Bone marrow (tissue), 2 donors: ENCODE measurements around the gene NR2E3.

ENCODE experiments used
- DNase-seq, 2 donors: peaks; one replicate each; lab custom pipeline; 2025; lab: John Stamatoyannopoulos, UW

The NR2E3 gene

DNA sequence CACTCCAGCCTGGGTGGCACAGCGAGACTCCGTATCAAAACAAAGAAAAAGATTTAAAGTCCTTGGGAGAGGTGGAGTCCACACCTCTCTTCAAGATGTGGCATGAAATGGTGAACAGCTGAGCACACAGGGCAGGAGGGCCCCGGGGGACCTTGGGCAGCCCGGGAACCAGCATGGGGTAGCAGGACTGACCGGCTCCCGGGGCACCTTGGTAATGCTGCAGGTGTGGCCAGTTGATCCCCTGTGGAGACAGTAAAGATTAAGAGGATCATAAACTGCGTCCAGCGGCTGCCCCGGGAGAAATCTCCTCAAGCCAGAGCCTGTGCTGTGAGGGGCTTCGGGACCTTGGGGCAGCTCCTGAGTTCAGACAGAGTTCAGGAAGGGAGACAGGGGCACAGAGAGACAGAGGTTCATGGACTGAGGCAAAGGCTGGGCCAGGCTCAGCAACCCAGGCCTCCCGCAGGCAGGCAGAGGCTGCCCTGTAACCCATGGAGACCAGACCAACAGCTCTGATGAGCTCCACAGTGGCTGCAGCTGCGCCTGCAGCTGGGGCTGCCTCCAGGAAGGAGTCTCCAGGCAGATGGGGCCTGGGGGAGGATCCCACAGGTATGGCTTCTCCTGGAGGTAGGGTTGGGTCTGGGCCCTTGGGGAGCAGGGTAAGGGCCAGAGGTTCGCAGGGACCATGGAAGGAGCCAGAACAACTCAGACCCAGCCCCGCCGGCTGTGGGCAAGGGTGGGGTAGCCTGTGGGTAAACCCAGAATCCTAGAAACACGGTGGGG, at the start of gene NR2E3:
Gene NR2E3, plus strand, starts transcription at position 299 of the 780 bp plus-strand sequence. Its CDS starts 190 bp downstream, at position 489.
- DNase-seq, result no peak

DNA sequence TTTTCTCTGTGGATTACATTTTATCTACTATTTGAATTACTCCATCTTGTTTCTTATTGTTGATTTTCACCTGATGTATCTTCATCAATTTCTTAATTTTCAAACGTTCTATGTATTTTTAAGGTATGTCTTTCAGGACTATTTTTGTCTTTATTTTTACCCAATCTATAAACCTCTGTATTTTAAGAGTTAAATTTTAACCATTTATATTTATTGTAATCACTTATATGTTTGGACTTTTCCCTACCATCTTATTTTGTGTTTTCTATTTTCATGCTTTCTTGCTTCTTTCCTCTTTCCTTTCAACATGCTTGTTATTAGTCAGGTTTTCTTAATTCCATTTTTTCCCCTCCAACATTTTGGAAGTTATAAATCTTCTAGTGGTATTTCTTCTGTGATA, 49.5 kb upstream of the NR2E3 start:
- no peak for DNase-seq

GRCh38 chr15:71761649-71762048, 48.7 kb upstream of the NR2E3 start:
- DNase-seq, result no peak

DNA sequence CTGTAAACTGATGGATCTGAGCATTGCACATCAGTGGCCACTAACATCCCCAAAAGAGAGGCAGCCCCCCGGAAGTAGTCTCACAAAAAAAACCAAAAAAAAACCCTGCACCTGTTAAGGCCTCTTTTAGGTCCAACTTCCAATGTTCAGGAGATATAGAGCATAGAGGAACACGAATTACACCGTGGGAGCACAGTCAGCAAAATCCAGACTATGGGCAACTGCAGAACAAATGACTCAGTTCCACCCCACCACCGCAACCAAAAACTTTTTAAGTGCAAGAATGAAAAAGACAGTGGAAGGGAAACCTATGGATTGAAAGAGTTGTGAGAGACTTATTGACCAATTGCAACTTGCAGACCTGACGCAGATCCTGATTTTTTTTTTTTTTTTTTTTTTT, 42.2 kb upstream of the NR2E3 start:
- no peak for DNase-seq

DNA sequence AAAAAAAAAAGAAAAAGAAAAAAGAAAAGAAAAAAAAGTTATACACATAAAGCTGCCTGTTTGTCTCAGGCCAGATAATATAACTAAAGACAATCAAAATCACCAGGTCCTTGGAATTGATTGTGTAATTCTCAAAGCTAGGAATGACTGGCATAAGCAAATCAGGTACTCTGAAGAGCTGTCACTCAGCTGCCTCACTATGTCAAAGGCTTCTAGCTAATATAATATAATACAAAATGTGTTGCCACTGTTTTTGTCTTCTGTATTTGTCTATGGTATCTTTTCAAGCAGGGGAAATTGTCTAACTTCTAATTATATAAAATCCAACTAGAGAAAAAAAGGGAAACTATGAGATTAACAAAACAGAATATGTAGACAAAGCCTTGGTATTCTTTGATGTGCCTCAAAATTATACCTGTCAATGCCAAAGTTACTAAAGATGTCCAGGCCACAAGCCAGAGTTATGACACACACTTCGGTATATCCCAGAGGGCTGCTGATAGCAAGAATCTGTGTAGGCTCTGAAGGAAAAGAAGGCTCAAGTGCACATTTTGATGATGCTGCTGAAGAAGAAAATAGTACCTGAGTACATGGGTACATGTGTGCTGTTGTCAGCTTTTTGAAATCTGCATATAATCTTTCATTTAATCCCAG, 37.0 kb upstream of the NR2E3 start:
- no peak for DNase-seq

DNA sequence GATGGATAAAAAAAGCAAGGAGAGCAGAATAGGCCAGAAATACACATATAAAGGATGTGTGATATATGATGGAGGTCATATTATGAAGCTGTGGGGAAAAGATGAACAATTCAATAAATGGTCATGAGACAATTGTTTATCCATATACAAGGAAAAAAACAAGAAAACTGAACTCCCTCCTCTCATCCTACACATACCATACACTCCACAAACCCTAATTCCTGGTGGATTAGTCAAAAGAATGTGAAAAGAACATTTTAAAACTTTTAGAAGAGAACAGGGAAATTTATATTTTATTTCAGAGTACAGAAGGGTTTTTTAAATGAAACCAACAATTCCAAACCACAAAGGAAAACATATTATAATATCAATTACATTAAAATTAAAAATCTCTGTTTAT, 34.5 kb upstream of the NR2E3 start:
- DNase-seq, result no peak

- no peak for DNase-seq
These were observed 34.0 kb upstream of the NR2E3 start for GRCh38 chr15:71776304-71776703.

- no peak for DNase-seq
These were observed 33.0 kb upstream of the NR2E3 start for GRCh38 chr15:71777216-71777943.

GRCh38 chr15:71779073-71779797, 31.1 kb upstream of the NR2E3 start:
- no peak for DNase-seq

GRCh38 chr15:71780115-71780976, 30.0 kb upstream of the NR2E3 start:
- peak in 1 of 2 donors; percentile 18 for DNase-seq

DNA sequence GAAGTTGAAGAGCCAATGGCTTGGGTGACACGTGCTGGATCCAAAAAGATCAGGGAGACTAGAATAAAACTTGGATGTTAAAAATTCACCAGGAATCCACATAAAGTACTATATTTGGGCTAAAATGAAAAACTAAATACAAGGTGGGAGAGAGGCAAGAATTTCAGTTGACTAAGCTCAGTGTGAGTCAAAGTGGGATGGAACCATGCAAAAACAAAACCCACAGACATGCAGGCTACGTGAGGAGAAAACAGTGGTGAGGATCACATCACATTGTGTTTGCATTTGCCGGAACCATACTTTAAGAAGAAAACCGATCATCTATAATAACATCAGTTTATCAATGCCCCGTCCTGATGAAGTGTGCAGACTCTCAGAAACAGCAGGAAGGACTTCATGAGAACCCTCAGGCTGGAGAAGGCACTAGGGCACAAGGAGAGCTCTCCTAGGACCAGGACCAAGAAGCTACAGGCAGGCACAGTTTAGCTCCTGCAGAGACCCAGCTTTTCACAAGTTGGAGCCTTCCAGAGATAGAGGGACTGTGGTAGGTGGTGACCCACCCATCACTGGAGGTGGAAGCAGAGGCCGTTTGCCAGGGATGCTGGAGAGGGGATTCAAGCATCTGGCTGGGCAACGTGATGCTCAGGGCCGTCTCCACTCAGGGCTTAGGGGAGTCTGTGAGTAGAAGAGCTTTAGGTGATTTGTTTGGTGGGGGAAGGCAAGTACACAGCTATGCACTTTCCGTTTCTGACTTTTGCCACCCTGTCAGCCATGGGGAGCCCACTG, 29.0 kb upstream of the NR2E3 start:
- no peak for DNase-seq

DNA sequence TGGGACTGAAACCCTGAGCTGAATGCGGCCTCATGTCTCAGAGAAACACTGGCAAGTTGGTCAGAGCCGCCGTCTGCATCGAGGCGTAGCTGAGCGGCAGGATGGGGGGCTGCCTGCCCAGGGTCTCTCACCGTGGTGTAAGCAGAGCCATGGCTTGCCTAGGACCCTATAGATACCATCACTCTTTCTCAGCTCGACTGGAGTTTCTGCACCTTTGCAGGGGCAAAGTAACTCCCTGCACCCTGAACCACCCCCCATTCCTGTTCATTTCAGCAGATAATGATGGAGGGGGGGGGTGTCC, 28.4 kb upstream of the NR2E3 start:
- DNase-seq, result no peak

GRCh38 chr15:71782422-71783165, 27.8 kb upstream of the NR2E3 start:
- DNase-seq, result no peak

DNA sequence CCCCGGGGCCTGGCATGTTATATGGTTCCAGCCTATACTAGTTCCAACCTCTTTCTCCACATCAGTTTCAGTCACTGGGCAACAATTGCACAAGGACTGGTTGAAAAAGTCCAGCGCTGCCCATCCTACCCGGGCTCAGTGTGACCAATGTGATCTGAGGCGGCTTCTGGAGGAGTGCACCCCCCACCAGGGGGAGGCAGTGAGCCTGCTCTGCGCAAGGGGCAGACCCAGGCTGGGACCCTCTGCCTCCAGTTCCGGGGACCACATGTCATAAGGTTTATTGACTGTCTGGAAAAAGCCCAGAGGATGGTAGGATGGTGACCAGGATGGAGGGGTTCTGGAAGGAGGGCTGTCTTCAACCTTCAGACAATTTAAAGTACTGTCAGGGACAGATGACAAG, 25.6 kb upstream of the NR2E3 start:
- DNase-seq, result no peak

GRCh38 chr15:71785996-71786395, 24.4 kb upstream of the NR2E3 start:
- no peak for DNase-seq

- no peak for DNase-seq
These were observed 23.7 kb upstream of the NR2E3 start for GRCh38 chr15:71786673-71787072.

- DNase-seq, result no peak
These were observed 21.4 kb upstream of the NR2E3 start for GRCh38 chr15:71788646-71789579.

DNA sequence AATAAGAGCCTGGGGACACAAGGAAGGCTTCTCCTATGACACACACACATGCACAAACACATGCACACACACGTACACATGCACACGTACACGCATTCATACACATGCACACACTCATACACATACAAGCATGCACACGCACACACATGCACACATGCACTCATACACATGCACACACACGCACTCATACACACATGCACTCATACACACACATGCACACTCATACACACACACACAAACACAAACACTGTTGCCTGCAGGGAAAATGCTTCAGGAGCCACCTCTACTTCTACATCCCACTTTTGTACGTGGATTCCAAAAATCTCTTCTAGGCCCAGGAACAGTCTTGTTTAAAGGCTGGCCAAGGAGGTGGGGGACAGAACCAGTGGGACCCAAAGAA, 20.7 kb upstream of the NR2E3 start:
- no peak for DNase-seq

DNA sequence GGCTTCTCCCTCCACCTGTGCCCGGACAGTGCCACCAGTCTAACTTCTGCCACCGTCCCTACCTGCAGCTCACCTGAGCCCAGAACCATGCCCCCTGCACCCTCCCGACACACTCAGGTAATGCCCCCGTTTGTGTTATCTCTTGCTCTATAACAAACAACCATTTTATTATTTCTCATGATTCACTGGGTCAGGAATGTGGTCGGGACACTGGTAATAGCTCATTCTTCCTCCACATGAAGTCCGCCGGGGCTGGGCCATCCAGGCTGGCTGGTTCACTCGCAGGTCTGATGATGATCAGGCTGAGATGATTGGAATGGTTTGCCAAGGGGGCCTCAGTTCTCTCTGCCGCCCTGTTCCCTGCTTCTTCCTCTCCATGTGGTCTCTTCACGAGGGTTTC, 20.3 kb upstream of the NR2E3 start:
- DNase-seq, result no peak
